HG03439 (cell line): ENCODE data around the gene ADGRG7.

Experiments used
- ATAC-seq: cut with Tn5 transposase; IDR thresholded peaks from one replicate; pipeline ENCODE4 v1.9.1; 2021; ENCODE audit warnings: mild to moderate bottlenecking, moderate library complexity; ENCODE audit not compliant: unreplicated experiment

Gene ADGRG7

DNA sequence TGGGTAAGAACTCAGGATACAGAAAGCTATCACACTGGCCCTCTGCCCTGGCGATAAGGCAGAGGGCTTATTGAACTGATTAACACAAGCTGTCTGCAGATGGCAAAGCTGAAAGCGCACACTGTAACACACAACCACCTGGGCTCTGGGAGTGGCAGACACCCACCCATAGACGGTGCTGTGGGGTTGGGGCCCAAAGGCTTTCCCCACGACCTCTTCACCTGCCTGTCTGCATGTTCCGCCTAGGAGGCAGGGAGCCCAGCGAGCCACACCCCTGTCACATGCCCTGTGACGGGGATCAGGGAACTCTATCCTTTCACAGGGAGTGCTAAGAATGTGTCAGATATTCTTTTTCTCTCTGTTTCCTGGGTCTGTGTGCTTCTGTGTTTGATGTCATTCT lies 87.8 kb downstream of the ADGRG7 start:
- no peak for ATAC-seq

DNA sequence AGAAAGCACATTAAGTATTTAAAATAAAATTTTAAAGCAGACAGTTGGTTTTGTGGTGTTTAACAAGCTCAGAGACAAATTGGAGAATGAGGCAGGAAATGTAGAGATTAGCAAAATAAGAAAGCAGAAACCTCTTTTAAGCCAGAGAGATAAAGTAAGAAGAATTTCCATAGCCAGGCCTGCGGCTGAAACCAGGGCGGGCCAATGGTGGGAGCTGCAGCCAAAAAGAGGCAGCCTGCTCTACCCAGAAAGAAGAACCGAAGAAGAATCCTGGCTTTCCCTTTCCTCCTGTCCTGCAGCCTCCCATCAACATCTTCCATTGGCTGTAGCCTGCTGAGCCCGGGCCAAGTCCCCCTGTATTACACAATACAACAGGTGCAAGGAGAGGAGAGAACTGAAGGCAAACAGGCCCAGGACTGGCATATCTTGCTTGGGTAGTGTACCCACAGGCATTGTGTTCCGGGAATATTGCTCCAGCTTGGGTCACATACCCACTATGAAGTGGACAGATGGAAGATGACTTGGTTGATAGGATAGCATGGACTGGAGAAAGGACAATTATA lies 88.4 kb downstream of the ADGRG7 start:
- no peak for ATAC-seq

DNA sequence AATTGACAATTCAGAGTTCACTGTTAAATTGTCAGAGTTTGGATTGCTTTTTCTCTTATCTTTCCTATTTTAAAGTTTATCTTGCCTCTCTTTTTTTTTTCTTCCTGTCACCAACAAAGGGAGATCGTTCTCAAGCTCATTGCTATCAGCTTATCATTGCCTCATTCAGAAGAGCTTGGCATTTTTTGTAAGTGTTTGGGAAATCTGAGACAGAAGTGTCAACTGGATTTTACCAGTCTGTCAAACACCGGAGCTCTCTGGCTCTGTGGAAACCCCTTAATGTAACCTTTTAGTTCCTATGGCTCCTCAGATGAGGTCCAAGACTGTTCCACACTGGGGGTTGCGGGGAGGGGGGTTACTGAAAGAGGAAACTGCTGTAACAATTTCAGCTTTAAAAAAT lies 89.3 kb downstream of the ADGRG7 start:
- no peak for ATAC-seq

DNA sequence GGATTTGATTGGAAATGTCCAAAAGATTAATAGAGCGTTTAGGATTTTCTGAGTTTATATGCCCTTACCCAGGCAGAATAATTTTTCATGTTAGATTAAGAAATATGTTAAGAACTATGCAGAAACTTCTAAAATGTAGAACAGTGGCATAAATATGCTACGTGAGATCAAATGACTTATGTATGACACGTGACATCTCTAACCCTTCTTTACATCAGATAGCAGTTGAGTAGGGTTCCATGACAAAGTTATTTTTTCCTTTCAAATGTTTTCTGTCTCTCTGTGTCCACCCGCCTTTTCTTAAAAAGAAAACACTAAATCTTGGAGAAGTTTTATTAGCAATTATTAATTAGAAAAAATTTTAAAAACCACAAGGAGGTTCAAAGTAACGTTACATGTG lies 91.3 kb downstream of the ADGRG7 start:
- no peak for ATAC-seq

DNA sequence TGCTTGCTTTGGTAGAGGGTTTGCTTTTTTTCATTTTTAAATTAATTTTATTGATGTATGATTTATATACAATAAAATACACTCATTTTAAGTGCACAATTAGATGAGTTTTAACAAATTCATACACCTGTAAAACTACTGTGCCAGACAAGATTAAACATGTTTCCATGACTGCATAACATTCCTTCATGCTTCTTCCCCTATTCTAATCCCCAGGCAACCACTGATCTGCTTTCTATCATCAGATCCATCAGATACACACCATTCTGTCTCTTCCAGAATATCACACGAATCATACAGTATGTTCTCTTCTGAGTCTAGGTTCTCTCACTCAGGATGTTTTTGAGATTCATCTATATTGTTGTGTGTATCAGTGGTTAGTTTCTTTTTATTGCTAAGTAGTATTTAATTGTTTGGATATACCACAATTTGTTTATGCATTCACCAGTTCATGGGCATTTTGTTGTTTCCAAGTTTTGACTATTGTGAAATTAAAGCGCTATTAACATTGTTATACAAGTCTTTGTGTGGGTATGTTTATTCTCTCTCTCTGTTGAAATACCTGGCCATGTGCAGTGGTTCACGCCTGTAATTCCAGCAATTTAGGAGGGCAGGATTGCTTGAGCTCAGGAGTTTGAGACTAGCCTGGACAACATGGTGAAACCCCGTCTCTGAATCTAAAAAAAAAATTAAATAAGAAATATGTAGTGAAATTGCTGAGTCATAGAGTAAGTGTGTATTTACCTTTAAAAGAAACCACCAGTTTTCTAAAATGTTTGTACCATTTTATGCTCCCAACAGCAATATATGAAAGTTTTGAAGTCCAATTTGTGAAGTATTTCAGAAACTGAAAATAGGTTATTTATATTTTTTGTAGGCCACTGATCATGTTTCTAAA lies 92.9 kb downstream of the ADGRG7 start:
- no peak for ATAC-seq

DNA sequence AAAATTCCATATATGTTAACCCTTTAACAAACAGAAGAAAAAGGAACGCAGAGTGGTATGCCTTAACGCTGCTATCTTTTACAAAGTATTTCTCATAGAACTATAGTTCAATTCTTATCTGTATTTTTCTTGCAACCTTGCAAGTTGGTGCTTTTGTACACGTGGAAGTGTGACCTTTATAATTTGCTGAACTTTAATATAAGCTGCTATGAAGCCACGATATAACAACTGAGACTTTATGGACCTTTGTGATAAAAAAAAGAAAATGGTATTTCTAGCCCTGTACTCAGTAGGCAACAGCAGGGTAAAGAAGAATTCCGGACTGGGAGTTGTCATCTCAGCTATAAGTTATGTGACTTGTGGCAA lies 93.6 kb downstream of the ADGRG7 start:
- ATAC-seq = no peak

DNA sequence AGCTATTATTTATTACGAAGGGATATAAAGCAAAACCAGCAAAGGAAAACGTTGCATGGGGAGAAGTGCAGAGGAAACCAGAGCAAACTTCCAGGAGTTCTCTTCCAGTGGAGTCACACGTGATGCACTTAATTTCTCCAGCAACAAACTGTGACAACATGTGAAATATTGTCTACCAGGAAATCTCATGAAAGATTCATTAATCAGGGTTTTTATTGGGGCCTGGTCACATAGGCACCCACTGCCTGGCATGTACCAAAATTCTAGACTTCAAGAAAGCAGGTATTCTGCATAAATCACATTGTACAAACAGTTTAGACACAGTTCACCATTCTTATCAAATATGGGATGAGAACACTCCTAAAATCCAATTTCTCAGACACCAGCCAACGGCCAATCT lies 94.5 kb downstream of the ADGRG7 start:
- no peak for ATAC-seq

DNA sequence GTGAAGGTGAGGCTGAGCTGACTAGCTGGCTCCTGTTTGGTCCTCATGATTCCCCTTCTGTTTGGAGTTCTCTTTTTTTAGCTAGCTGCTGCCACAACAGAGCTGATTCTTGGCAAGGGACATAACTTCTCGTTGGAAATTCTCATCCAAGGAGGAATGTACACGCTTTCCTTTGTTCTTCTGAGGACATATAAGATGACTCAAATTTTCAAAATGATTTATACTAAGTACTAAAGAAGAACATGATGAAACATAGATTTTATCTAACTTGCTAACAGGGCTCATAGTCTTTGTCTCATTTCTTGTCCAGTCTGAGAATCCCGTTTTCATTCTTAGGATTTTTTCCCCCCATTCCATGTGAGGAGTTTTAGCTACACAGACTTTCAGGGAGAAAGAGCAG lies 97.0 kb downstream of the ADGRG7 start:
- no peak for ATAC-seq

DNA sequence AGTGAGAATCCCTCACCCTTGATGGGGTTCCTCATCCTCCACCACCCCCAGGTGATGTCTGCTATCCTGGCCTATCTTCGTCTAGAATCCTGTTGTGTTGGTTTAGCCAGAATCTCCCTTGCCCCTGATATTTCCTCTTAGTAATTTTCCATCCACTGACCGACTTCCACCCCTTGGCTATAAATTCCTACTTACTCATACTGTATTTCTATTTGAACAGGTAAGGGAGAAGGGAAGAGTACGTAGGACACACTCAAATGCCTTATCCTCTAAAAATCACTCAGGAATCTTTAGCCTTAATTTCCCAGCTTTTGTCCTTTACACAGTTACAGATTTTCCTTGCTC lies 99.2 kb downstream of the ADGRG7 start:
- no peak for ATAC-seq

DNA sequence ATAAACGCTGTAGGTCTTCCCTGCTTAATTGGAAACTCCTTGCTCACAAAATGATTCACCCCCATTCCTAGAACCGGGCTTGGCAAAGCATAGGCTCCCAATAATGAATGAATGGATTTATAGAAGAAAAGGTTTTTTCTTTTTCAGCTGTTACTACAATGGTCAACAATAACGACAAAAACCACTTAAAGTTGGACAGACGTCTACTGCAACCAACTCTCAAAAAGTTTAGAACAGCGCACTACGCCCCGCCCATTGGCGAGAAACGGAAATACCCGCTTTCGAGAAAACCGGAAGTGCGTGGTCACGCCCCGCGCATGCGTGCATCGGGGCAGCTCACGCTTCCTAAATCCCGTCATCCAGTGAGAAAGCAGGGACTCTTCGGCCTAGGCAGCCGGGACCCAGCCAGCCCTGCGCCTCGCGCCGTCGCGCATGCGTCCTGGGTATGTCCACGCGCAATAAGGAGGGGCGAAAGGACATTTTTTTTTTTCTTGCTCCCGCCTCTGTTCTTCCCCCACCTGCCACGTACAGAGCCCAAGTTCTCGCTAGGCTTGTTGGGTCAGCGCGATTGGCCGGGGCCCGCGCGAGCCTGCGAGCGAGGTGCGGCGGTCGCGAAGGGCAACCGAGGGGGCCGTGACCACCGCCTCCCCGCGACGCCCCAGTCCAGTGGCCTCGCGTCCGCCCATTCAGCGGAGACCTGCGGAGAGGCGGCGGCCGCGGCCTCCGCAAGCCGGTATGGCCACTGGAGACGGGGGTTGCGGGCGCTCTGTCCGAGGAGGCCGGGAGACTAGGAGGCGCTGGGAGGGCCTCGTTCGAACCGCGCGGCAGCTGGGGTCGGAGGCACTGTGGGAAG lies 99.8 kb downstream of the ADGRG7 start, which contains the start of gene TFG:
Gene TFG (plus strand): TSS at position 506 of the 853 bp plus-strand sequence. CDS start 4,192 bp downstream, outside the sequence.
- ATAC-seq = peak; percentile 97

DNA sequence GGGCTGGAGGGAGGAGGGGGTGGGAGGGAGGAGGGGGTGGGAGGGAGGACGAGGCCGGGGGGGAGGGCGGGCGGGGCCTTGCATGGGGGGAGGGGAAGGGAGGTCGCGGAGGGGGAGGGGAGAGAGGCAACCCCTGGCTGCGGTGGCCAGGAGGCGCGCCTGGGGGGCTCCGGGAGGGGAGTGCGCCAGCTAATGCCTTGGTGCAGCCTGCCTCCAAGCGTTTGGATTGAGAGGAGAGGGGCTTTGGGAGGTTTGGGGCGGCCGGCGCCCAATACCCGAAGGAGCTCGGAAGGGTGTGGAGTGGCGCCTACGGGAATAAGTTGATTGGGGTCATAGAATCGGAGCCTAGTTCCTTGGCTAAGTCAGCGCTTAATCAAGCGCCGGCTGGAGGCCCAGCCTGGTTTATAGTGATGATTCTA lies 100.5 kb downstream of the ADGRG7 start:
- ATAC-seq = peak; percentile 4

DNA sequence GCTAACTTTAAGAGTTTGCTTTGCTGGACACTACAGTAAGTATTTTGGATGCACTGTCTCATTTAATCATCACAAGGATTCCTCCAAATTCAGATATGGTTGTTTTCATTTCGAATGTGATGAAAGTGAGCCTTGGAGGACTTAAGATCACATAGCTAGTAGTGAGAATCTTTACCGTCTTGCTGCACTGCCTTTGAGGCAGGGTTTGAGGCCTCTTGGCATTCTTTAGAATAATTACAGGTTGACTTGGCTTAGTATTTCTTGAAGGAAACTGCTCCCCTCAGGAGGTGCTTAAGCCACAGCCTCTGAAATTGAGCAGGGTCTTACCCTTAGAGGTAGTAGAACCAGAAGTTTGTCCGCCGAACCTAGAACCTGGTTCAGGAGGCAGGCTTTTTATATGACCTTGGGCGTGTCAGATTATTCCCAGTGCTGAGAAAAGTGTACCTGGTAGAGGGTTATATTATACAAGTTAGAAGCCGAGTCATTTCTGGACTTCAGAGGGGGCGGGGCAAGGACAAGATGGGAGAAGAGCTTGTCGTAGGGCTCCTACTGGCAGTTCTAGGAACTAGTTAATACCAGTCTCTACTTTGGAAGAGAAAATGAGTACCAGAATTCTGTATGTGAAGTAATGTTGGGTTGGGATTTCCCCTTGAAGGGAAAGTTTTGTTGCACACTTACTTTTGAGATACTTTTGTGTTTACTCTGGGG lies 101.0 kb downstream of the ADGRG7 start:
- ATAC-seq = peak; percentile 40

DNA sequence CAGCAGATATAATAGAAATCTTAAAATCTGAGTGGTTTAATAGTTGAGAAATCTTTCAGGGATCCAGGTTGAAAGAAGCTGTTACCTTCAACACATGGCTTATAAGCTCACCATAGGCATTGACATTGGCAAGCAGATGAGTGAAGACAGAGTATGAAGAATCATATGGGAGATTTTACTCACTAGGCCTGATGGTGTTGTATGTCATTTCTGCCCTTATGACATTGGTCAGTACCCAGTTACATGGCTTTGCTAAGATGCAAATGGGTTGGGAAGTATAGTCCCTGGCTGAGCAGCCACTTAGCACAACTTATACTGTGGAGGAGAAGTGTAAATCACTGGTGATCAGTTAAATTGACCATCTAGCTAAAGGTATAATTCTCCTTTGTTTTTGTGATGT lies 105.8 kb downstream of the ADGRG7 start:
- no peak for ATAC-seq

DNA sequence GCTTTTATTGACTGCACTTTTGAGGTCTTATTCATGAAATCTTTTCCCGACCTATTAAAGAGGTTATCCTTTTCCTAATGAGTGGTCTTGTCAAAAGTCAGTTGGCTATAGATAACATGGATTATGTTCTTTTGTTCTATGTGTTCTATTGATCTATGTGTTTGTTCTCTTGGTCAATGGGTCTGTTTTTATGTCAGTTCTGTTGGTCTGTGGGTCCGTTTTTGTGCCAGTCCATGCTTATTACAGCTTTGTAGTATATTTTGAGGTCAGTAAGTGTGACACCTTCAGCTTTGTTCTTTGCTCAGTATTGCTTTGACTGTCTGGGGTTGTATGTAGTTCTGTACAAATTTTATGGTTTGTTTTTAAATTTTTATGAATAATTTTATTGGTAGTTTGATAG lies 107.7 kb downstream of the ADGRG7 start:
- no peak for ATAC-seq

DNA sequence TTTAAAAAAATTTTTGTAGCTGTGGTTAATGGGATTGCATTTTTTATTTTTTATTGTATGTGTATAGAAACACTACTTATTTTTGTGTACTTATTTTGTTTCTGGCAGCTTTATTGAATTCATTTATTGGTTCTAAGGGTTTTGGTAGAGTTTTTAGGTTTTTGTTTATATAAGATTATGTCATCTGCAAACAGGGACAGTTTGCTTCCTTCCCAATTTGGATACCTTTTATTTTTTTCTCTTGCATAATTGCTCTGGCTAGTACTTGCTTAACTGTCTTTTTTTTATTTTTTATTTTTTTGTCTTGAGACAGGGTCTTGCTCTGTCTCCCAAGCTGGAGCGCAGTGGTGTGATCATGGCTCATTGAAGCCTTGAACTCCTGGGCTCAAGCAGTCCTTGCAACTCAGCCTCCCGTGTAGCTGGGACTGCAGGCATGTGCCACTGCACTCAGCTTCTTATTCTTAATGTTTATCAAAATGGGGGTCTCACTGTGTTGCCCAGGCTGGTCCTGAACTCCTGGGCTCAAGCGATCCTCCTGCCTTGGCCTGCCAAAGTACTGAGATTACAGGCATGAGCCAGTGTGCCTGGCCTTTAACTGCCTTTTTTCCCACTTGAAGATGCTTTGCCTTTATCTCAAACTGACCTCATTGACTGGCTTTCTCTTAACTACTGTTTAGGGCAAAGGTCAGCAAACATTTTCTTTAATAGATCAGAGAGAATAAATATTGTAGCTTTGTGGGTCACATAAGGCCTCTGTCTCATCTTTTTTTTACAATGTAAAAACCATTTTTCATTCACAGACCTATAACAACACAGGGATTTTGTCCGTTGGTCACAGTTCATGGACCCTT lies 108.5 kb downstream of the ADGRG7 start:
- no peak for ATAC-seq

DNA sequence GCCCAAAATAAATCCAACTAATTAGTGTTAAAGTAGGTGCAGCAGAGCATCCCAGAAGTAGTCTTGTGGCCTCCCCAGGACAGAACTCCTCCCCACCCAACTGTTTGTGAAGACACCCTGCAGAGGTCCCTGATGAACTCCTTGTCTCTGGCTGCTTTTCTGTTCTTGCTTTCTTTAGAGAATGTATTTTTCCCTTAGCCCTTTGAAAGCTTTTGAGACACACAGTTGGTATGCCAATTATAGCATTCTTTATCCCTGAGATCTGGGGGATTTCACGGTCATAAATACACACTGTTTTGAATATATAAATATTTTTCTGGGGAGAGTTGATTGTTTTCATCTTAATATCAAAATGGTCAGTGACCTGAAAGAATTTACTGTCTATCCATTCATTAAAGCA lies 109.7 kb downstream of the ADGRG7 start:
- no peak for ATAC-seq

DNA sequence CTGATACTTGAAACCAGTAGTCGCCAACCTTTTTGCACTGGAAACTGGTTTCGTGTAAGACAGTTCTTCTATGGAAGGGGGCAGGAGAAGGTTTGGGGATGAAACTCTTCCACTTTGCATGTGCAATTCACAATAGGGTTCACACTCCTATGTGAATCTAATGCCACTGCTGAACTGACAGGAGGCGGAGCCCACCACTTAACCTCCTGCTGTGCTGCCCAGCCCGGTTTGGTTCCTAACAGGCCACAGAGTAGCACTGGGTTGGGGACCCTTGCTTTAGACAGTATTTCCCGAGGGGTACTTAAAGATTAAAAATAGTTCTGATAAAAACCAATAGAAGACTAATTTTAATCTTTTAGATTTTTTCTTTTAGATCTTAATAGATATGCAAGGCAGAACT lies 111.0 kb downstream of the ADGRG7 start:
- ATAC-seq = no peak

DNA sequence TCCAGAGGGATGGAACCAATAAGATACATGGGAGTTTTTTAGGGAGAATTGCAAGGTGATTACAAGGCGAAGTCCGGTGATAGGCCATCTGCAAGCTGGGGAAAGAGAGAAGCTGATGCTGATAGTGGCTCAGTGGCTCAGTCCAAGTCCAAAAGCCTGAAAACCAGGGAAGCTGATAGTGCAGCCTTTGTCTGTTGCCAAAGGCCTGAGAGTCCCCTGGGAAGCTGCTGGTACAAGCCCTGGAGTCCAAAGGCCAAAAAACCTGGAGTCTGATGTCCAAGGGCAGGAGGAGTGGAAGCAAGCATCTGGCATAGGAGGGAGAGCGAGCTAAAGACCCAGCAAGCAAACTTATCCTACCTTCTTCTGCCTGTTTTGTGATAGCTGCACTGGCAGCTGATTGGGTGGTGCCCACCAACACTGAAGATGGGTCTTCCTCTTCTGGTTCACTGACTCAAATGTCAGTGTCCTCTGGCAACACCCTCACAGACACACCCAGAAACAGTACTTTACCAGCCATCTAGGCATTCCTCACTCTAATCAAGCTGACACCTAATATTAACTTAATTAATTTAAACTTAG lies 116.6 kb downstream of the ADGRG7 start:
- no peak for ATAC-seq

DNA sequence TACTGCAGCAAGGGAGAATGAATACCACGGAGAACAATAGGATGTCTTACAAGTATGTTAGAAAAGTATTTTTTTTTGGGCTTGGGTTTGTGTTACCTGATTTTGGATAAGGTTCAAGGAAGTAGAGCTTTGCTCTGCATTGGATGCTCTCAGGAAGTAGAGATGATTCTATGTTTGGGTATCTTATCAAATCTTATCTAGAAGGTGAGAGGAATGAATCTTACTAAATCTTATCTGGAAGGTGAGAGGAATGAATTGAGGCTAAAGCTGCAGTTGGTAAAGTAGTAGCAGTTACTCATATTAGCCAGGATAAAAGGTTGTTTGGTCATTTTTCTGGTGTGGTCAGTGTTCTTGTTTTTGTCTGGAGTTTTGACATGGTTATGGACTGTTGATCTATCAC lies 117.3 kb downstream of the ADGRG7 start:
- ATAC-seq = no peak

DNA sequence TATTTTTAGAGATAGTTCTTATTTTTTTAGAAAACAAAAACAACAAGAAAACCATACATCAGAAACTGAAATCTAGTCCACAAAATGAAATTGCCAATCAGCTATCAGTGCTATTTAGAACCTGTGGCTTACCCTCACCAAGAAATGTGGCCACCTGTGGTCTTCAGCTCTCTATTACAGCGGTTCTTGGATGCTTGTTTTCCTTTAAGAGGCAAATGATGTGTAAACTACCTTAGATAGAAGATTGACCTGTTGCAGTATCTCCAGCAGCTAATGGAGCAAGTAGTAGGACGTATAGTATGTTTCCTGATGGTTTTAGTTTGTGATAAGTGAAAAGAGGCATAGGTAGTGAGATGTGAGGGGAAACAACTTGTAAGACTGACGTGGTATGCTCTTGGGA lies 121.1 kb downstream of the ADGRG7 start:
- peak; percentile 57 for ATAC-seq
